HepG2 (cell line): ENCODE data around the gene PRR15L. TPM values are rescaled to one million over a fixed set of nuclear protein-coding genes. Genes with fewer than 3 reads are reported as not detected.

Source experiments
- ATAC-seq: fragments of 200-7000 bp; cut with Tn5 transposase; 3 replicates; pipeline ENCODE4 v1.9.1; 2020; ENCODE audit warnings: mild to moderate bottlenecking, moderate library complexity
- BruUV-seq: library from RNA; stranded (reverse); fragments of 400-500 nt; replicated peaks from 2 replicates; lab custom pipeline; 2021; lab: Mats Ljungman, UMichigan
- CTCF ChIA-PET: fragments of 300-600 bp; formaldehyde crosslinking; extraction: SDS; loops from one replicate; lab custom pipeline; 2021; ENCODE audit warnings: low total read pairs, inconsistent platforms, low intra/inter-chr PET ratio; lab: Yijun Ruan, JAX
- POLR2A ChIA-PET: fragments of 350-600 bp; sonication (Branson Sonifier 250); formaldehyde crosslinking; loops from one replicate; lab custom pipeline; 2020; ENCODE audit warnings: antibody characterized with exemption, inconsistent platforms; lab: Yijun Ruan, JAX
- DNase-seq: peaks from one replicate; pipeline ENCODE4 v3.0.0-alpha.2; 2015; ENCODE audit warnings: low spot score
- FAIRE-seq: peaks from 3 replicates; lab custom pipeline; 2011; peaks lifted over from hg19 to GRCh38; lab: Jason Lieb, UNC
- H2AFZ ChIP-seq: one replicate; pipeline ENCODE4 v1.6.1; 2011; ENCODE audit warnings: low read length, inconsistent platforms
- H3K27ac ChIP-seq: fragments of 300-600 bp; 3 replicates; pipeline ENCODE4 v1.8.0; 2011; ENCODE audit warnings: mixed run types, mild to moderate bottlenecking, mixed read lengths, low read length, inconsistent platforms; ENCODE audit not compliant: insufficient read depth; ENCODE audit errors: extremely low read length
- H3K27me3 ChIP-seq, 2 experiments: fragments of 200-600 bp in 1 of 2; 2 replicates in 1 of 2; 3 replicates in 1 of 2; pipeline versions ENCODE4 v1.6.0 to v1.8.0; 2011; ENCODE audit warnings: low read length in 2 of 2, mild to moderate bottlenecking in 2 of 2, moderate library complexity in 2 of 2, inconsistent platforms in 1 of 2; ENCODE audit not compliant: insufficient read depth in 2 of 2, control insufficient read depth in 1 of 2
- H3K36me3 ChIP-seq, 2 experiments: fragments of 200-600 bp in 1 of 2; replicated peaks in 1 of 2; 2 replicates in 1 of 2; 3 replicates in 1 of 2; pipeline versions ENCODE4 v1.5.1 to v1.8.0; 2011; ENCODE audit warnings: low read length in 2 of 2, inconsistent platforms in 1 of 2; ENCODE audit not compliant: insufficient read depth in 2 of 2, control insufficient read depth in 1 of 2
- H3K4me1 ChIP-seq: 2 replicates; pipeline ENCODE4 v1.5.1; 2012; ENCODE audit warnings: low read length, inconsistent platforms; ENCODE audit not compliant: insufficient read depth
- H3K4me2 ChIP-seq: 2 replicates; pipeline ENCODE4 v1.6.0; 2011; ENCODE audit warnings: low read depth, low read length, inconsistent platforms
- H3K4me3 ChIP-seq, 3 experiments: fragments of 200-600 bp in 1 of 3; sonication (generic), shearing (Covaris generic) in 1 of 3; replicated peaks in 1 of 3; 2 replicates each; pipeline ENCODE4 v1.5.1; 2011 to 2016; ENCODE audit warnings: low read length in 3 of 3, inconsistent platforms in 2 of 3, low read depth in 2 of 3, mild to moderate bottlenecking in 2 of 3, control low read depth in 1 of 3, mixed read lengths in 1 of 3; ENCODE audit not compliant: insufficient read depth in 1 of 3
- H3K79me2 ChIP-seq: one replicate; pipeline ENCODE4 v1.6.1; 2011; ENCODE audit warnings: low read length, inconsistent platforms; ENCODE audit not compliant: insufficient read depth
- H3K9ac ChIP-seq: 2 replicates; pipeline ENCODE4 v1.6.0; 2011; ENCODE audit warnings: mild to moderate bottlenecking, low read depth, low read length, inconsistent platforms; ENCODE audit not compliant: insufficient read depth
- H3K9me3 ChIP-seq: 2 replicates; pipeline ENCODE4 v1.5.1; 2012; ENCODE audit warnings: mild to moderate bottlenecking, low read length
- H4K20me1 ChIP-seq: 2 replicates; pipeline ENCODE4 v1.6.0; 2011; ENCODE audit warnings: inconsistent platforms, mild to moderate bottlenecking, low read length, moderate library complexity; ENCODE audit not compliant: insufficient read depth
- DPF2 ChIP-seq: sonication (generic); formaldehyde crosslinking; IDR thresholded peaks from 2 replicates; pipeline ENCODE4 v1.4.0; 2020; ENCODE audit warnings: mild to moderate bottlenecking, low read depth, missing genetic modification reagents, borderline replicate concordance
- DR1 ChIP-seq: sonication (generic); formaldehyde crosslinking; IDR thresholded peaks from 2 replicates; pipeline ENCODE4 v1.8.0; 2021; ENCODE audit warnings: mild to moderate bottlenecking, missing genetic modification reagents, inconsistent platforms
- SYNCRIP ChIP-seq: fragments of 200-400 bp; formaldehyde crosslinking; IDR thresholded peaks from 2 replicates; pipeline ENCODE4 v1.6.1; 2018; ENCODE audit warnings: mild to moderate bottlenecking, low read depth, low read length; ENCODE audit not compliant: insufficient read depth
- YEATS4 ChIP-seq: sonication (generic); formaldehyde crosslinking; IDR thresholded peaks from 2 replicates; pipeline ENCODE4 v1.4.0; 2020; ENCODE audit warnings: missing genetic modification reagents, borderline replicate concordance
- ZMAT3 ChIP-seq: sonication (generic); formaldehyde crosslinking; conservative IDR thresholded peaks from 2 replicates; pipeline ENCODE4 v1.7.0; 2021; ENCODE audit warnings: missing genetic modification reagents
- ZNF317 ChIP-seq: sonication (generic); formaldehyde crosslinking; IDR thresholded peaks from 2 replicates; pipeline ENCODE4 v1.5.0; 2020; ENCODE audit warnings: mild to moderate bottlenecking, missing genetic modification reagents
- ZNF431 ChIP-seq: sonication (generic); formaldehyde crosslinking; IDR thresholded peaks from 2 replicates; pipeline ENCODE4 v1.9.0; 2022; ENCODE audit warnings: missing genetic modification reagents, low read depth, mild to moderate bottlenecking, borderline replicate concordance
- WGBS: methylation state at CpG from one replicate; pipeline ENCODE4 v1.1.6; 2017; ENCODE audit warnings: low lambda C conversion rate; 5-methylcytosine and 5-hydroxymethylcytosine counted together
- in situ Hi-C: cut with HindIII; loops from 2 replicates; pipeline ENCODE4 v1.10.0; 2017; ENCODE audit warnings: low pct_unique_long_range_greater_than_20kb; ENCODE audit not compliant: extremely low pct_ligation_motif_present
- intact Hi-C: fragments of 100-400 bp; cut with micrococcal nuclease; formaldehyde crosslinking; loops from one replicate; pipeline ENCODE4 v1.10.0; 2022; ENCODE audit not compliant: unreplicated experiment
- polyA plus RNA-seq, 8 experiments: library from polyadenylated mRNA; depleted of rRNA in 3 of 8; stranded (reverse) in 7 of 8; unstranded in 1 of 8; fragments of >200 nt; fragmentation: Illumina TruSeq in 4 of 8; extraction: Trizol in 4 of 8; gene quantifications; 2 replicates each; pipeline versions ENCODE4 v1.2.1 to v1.2.3, GENCODE V29; 2011 to 2016; ENCODE audit warnings: low read depth in 4 of 8, missing spikeins in 1 of 8, mixed read lengths in 1 of 8; ENCODE audit not compliant: insufficient read depth in 1 of 8
- total RNA-seq, 5 experiments: library from RNA; depleted of rRNA; stranded (reverse); fragments of >200 nt; fragmentation: Illumina TruSeq; extraction: Trizol; gene quantifications; 2 replicates each; pipeline ENCODE4 v1.2.3, GENCODE V29; 2016; ENCODE audit warnings: low read depth in 1 of 5
- TF ChIP-seq, protein P1 (sequence below): sonication (generic); formaldehyde crosslinking; conservative IDR thresholded peaks from 2 replicates; pipeline ENCODE4 v1.8.0; 2022; ENCODE audit warnings: missing genetic modification reagents
- TF ChIP-seq, protein P2 (sequence below): sonication (generic); formaldehyde crosslinking; IDR thresholded peaks from 2 replicates; pipeline ENCODE4 v1.8.0; 2023; ENCODE audit warnings: mild to moderate bottlenecking, missing genetic modification reagents

PRR15L gene
- total and polyA plus RNA-seq, 2 of the 13 experiments (the other 11 are each of a cell fraction or from before 2014, with no cell fraction given) = 0.44 to 2.0 TPM

DNA sequence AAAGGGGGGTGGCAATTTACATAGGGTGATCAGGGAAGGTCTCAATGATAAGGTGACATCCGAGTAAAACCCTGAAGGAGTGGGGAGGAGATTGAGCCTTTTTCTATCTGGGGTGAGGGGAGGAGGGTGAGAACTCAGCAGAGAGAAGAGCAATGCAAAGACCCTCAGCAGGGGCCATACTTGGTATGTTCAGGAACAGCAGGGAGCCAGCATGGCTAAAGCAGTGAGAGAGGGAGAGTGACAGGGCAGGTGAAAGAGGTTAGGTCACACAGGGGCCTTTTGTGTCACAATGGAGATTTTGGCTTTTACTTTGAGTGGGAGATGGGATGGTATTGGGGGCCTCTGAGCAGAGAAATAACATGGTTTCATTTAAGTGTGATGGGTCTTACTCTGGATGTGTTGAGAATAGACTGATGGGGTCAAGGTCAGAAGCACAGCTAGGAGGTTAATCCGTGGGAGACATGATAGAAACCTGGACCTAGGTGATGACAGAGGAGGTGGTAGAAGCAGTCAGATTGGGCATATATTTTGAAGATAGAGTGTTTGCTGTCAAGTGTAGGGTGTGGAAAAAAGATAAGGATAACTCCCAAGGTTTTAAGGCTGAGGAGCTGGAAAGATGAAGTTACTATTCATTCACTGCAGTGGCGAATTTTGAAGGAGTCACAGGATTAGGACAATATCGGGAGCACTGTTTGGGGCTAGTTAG, 55.5 kb downstream of the PRR15L start:
- Histone ChIP-seq H3K36me3 (peaks cover 0 to 5% of the 10 kb centered on the region in 2 experiments; a peak in 2 of 5 replicates), H3K4me1 (peaks cover 44% of the 10 kb centered on the region), H3K27ac (no peak overlapping the region), H2AFZ (no peak overlapping the region), H3K27me3 (no peaks in the 10 kb centered on the region), H3K9me3 (no peaks in the 10 kb centered on the region), H3K4me3 (no peak overlapping the region), H3K9ac (no peak overlapping the region), H4K20me1 (no peaks in the 10 kb centered on the region), H3K79me2 (peaks cover 10% of the 10 kb centered on the region), H3K4me2 (no peak overlapping the region)
- intact Hi-C loops = no loop called here
- ChIA-PET CTCF (no interaction called here), POLR2A (interaction anchor here (0.8 kb wide), 1 partner anchor 39 kb away, joined by 3 read pairs; the partner anchor contains the start of gene PNPO)
- DNase-seq = no peak
- no peak for FAIRE-seq
- ATAC-seq = no peak
- 79% methylated on average over 4 of the region's 4 CpGs for WGBS
- in situ Hi-C loops = no loop called here
- TF ChIP-seq, protein P1, sequence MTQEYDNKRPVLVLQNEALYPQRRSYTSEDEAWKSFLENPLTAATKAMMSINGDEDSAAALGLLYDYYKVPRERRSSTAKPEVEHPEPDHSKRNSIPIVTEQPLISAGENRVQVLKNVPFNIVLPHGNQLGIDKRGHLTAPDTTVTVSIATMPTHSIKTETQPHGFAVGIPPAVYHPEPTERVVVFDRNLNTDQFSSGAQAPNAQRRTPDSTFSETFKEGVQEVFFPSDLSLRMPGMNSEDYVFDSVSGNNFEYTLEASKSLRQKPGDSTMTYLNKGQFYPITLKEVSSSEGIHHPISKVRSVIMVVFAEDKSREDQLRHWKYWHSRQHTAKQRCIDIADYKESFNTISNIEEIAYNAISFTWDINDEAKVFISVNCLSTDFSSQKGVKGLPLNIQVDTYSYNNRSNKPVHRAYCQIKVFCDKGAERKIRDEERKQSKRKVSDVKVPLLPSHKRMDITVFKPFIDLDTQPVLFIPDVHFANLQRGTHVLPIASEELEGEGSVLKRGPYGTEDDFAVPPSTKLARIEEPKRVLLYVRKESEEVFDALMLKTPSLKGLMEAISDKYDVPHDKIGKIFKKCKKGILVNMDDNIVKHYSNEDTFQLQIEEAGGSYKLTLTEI = no peak
- no peak for TF ChIP-seq ZNF431 (CRISPR knock-in tag)
- TF ChIP-seq ZNF317 (CRISPR knock-in tag) = no peak
- no peak for TF ChIP-seq DPF2 (CRISPR knock-in tag)
- TF ChIP-seq, protein P2, sequence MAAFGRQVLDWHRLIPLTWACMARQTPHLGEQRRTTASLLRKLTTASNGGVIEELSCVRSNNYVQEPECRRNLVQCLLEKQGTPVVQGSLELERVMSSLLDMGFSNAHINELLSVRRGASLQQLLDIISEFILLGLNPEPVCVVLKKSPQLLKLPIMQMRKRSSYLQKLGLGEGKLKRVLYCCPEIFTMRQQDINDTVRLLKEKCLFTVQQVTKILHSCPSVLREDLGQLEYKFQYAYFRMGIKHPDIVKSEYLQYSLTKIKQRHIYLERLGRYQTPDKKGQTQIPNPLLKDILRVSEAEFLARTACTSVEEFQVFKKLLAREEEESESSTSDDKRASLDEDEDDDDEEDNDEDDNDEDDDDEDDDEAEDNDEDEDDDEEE (CRISPR knock-in tag) = no peak
- TF ChIP-seq DR1 (CRISPR knock-in tag) = no peak
- TF ChIP-seq SYNCRIP = no peak
- no peak for TF ChIP-seq ZMAT3 (CRISPR knock-in tag)
- TF ChIP-seq YEATS4 (CRISPR knock-in tag) = no peak
- BruUV-seq = no TSS peak

Other genes starting within 250 kb of the PRR15L start
- not detected in 2 replicates for gene TBX21, start 224.6 kb downstream of the PRR15L start, total RNA-seq (2016; rRNA removed; fragmentation: Illumina TruSeq; extraction: Trizol)
- not detected in 2 replicates for gene TBX21, start 224.6 kb downstream of the PRR15L start, polyA plus RNA-seq (2011; rRNA removed)
- gene OSBPL7, start 136.1 kb downstream of the PRR15L start, total RNA-seq (2016; rRNA removed; fragmentation: Illumina TruSeq; extraction: Trizol) = 1.0 and 4.7 TPM in 2 replicates
- 6.6 and 8.3 TPM in 2 replicates for gene OSBPL7, start 136.1 kb downstream of the PRR15L start, polyA plus RNA-seq (2011; rRNA removed)
- gene MRPL10, start 126.3 kb downstream of the PRR15L start, total RNA-seq (2016; rRNA removed; fragmentation: Illumina TruSeq; extraction: Trizol) = 56.7 and 59.7 TPM in 2 replicates
- gene MRPL10, start 126.3 kb downstream of the PRR15L start, polyA plus RNA-seq (2011; rRNA removed) = 149 and 157 TPM in 2 replicates
- 0.09 and 0.13 TPM in 2 replicates for gene LRRC46, start 126.2 kb downstream of the PRR15L start, total RNA-seq (2016; rRNA removed; fragmentation: Illumina TruSeq; extraction: Trizol)
- 0.09 and 0.16 TPM in 2 replicates for gene LRRC46, start 126.2 kb downstream of the PRR15L start, polyA plus RNA-seq (2011; rRNA removed)
- gene SCRN2, start 116.6 kb downstream of the PRR15L start, total RNA-seq (2016; rRNA removed; fragmentation: Illumina TruSeq; extraction: Trizol) = 15.0 and 29.5 TPM in 2 replicates
- 21.7 and 28.6 TPM in 2 replicates for gene SCRN2, start 116.6 kb downstream of the PRR15L start, polyA plus RNA-seq (2011; rRNA removed)
- gene SP6, start 106.7 kb downstream of the PRR15L start, total RNA-seq (2016; rRNA removed; fragmentation: Illumina TruSeq; extraction: Trizol) = 0.07 TPM in 1 of 2 replicates, not detected in the other
- gene SP6, start 106.7 kb downstream of the PRR15L start, polyA plus RNA-seq (2011; rRNA removed) = 0.07 and 0.09 TPM in 2 replicates
- gene SP2, start 61.6 kb downstream of the PRR15L start, total RNA-seq (2016; rRNA removed; fragmentation: Illumina TruSeq; extraction: Trizol) = 1.4 and 1.5 TPM in 2 replicates
- 4.2 and 4.8 TPM in 2 replicates for gene SP2, start 61.6 kb downstream of the PRR15L start, polyA plus RNA-seq (2011; rRNA removed)
- gene PNPO, start 16.3 kb downstream of the PRR15L start, total RNA-seq (2016; rRNA removed; fragmentation: Illumina TruSeq; extraction: Trizol) = 63.3 and 110 TPM in 2 replicates
- gene PNPO, start 16.3 kb downstream of the PRR15L start, polyA plus RNA-seq (2011; rRNA removed) = 47.9 and 48.1 TPM in 2 replicates
- 86.8 and 128 TPM in 2 replicates for gene CDK5RAP3, start 13.2 kb upstream of the PRR15L start, total RNA-seq (2016; rRNA removed; fragmentation: Illumina TruSeq; extraction: Trizol)
- 154 and 183 TPM in 2 replicates for gene CDK5RAP3, start 13.2 kb upstream of the PRR15L start, polyA plus RNA-seq (2011; rRNA removed)
- 0.74 and 1.5 TPM in 2 replicates for gene COPZ2, start 79.9 kb upstream of the PRR15L start, total RNA-seq (2016; rRNA removed; fragmentation: Illumina TruSeq; extraction: Trizol)
- gene COPZ2, start 79.9 kb upstream of the PRR15L start, polyA plus RNA-seq (2011; rRNA removed) = 0.48 and 0.61 TPM in 2 replicates
- gene NFE2L1, start 90.5 kb upstream of the PRR15L start, total RNA-seq (2016; rRNA removed; fragmentation: Illumina TruSeq; extraction: Trizol) = 53.7 and 67.0 TPM in 2 replicates
- gene NFE2L1, start 90.5 kb upstream of the PRR15L start, polyA plus RNA-seq (2011; rRNA removed) = 234 and 278 TPM in 2 replicates
- gene CBX1, start 143.6 kb upstream of the PRR15L start, total RNA-seq (2016; rRNA removed; fragmentation: Illumina TruSeq; extraction: Trizol) = 108 and 143 TPM in 2 replicates
- gene CBX1, start 143.6 kb upstream of the PRR15L start, polyA plus RNA-seq (2011; rRNA removed) = 14.1 and 17.8 TPM in 2 replicates
- 14.0 and 15.9 TPM in 2 replicates for gene SNX11, start 149.9 kb upstream of the PRR15L start, total RNA-seq (2016; rRNA removed; fragmentation: Illumina TruSeq; extraction: Trizol)
- 12.9 and 14.0 TPM in 2 replicates for gene SNX11, start 149.9 kb upstream of the PRR15L start, polyA plus RNA-seq (2011; rRNA removed)